ENCODE data around the gene FLCN.
"Not testable (repeated sequence)": the region's sequence is repeated elsewhere in the genome, so short reads cannot be mapped to it uniquely, and the experiment has no call there.

DNA sequence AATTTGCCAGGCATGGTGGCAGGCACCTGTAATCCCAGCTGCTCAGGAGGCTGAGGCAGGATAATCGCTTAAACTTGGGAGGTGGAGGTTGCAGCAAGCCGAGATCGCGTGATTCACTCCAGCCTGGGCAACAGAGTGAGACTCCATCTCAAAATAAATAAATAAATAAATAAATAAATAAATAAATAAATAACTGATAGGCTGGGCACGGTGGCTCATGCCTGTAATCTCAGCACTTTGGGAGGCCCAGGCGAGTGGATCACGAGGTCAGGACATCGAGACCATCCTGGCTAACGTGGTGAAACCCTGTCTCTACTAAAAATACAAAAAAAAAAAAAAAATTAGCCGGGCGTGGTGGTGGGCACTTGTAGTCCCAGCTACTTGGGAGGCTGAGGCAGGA is 18.7 kb upstream of the FLCN start:
- not testable (repeated sequence) for TF ChIP-seq CTCF (IDR thresholded peaks at IDR 0.05; ENCODE audit: low read length); EZH2 (optimal IDR thresholded peaks at IDR 0.05; ENCODE audit: low read depth, low read length); EZH2phosphoT487 (IDR thresholded peaks at IDR 0.05; ENCODE audit: low read length)

All from MM.1S (cell line).